Measurements from ENCODE around the gene CATSPERB. TPM values are rescaled to one million over a fixed set of nuclear protein-coding genes. Genes with fewer than 3 reads are reported as not detected.

Gene CATSPERB
- total and polyA plus RNA-seq, 10 of the 15 experiments (the other 5 are each of a cell fraction or from before 2014, with no cell fraction given): not detected

GRCh38 chr14:91770185-91770584 lies 38.3 kb upstream of the CATSPERB start:
- H2AFZ ChIP-seq (ENCODE audit: control insufficient read depth, low read depth, low read length): no peak overlapping the region
- TF ChIP-seq EZH2 (IDR thresholded peaks at IDR 0.05; ENCODE audit: borderline replicate concordance, control insufficient read depth, low read depth, low read length) (no peak), NFYA (IDR thresholded peaks at IDR 0.05; ENCODE audit: borderline replicate concordance, low read depth, low read length) (no peak), ATF7 (IDR thresholded peaks at IDR 0.05; ENCODE audit: low read depth) (no peak), E2F4 (IDR thresholded peaks at IDR 0.05; ENCODE audit: low read depth, low read length) (no peak), NBN (IDR thresholded peaks at IDR 0.05) (no peak), BCLAF1 (IDR thresholded peaks at IDR 0.05) (no peak), MAX (IDR thresholded peaks at IDR 0.05; ENCODE audit: low read depth, low read length) (no peak), EGR1 (IDR thresholded peaks at IDR 0.05; ENCODE audit: borderline replicate concordance in 1 of 2, low read depth in 2 of 2, low read length in 2 of 2) (no peak), POLR2AphosphoS5 (IDR thresholded peaks at IDR 0.05; ENCODE audit: low read length) (no peak), KAT2A (conservative IDR thresholded peaks at IDR 0.05; ENCODE audit: control insufficient read depth, low read depth, low read length) (no peak), KDM1A (IDR thresholded peaks at IDR 0.05; ENCODE audit: borderline replicate concordance) (no peak), NR2C1 (IDR thresholded peaks at IDR 0.05) (no peak), ATF3 (IDR thresholded peaks at IDR 0.05; ENCODE audit: borderline replicate concordance, extremely low read depth, low read depth, low read length) (no peak), CEBPB (IDR thresholded peaks at IDR 0.05; ENCODE audit: borderline replicate concordance in 1 of 2, low read depth in 2 of 2, low read length in 2 of 2) (no peak)
- no peaks in the 10 kb centered on the region; a peak in 1 of 4 replicates for H3K27me3 ChIP-seq (replicated peaks in 1 of 2; ENCODE audit: control insufficient read depth in 2 of 2, insufficient read depth in 2 of 2, low read length in 1 of 2)
- CTCF ChIA-PET: no interaction called here
- ATAC-seq (no peak), FAIRE-seq (no peak), DNase-seq (ENCODE audit: low read depth, low spot score) (no peak)
- peaks cover 6% of the 10 kb centered on the region; the same call in 1 of the 2 replicates for H3K4me1 ChIP-seq (ENCODE audit: control insufficient read depth, insufficient read depth, low read length)
- no peak overlapping the region for H3K27ac ChIP-seq (ENCODE audit: control insufficient read depth, insufficient read depth)
- H3K79me2 ChIP-seq (ENCODE audit: control insufficient read depth, insufficient read depth, low read length): no peaks in the 10 kb centered on the region
- SMC1A ChIA-PET (ENCODE audit: uncharacterized antibody, unreplicated experiment): no interaction called here
- POLR2A ChIA-PET: interaction anchor here (0.7 kb wide), 1 partner anchor 17 kb away, joined by 5 read pairs; no protein-coding TSS in a partner anchor
- RAD21 ChIA-PET (ENCODE audit: unreplicated experiment): no interaction called here
- H4K20me1 ChIP-seq (ENCODE audit: control insufficient read depth, insufficient read depth): no peaks in the 10 kb centered on the region
- no TSS peak for BruUV-seq (replicated peaks)
- no peaks in the 10 kb centered on the region for H3K36me3 ChIP-seq (ENCODE audit: control insufficient read depth in 2 of 2, insufficient read depth in 2 of 2, low read length in 1 of 2)
- no peak overlapping the region for H3K9ac ChIP-seq (ENCODE audit: control insufficient read depth, insufficient read depth, low read length)
- no peaks in the 10 kb centered on the region for H3K9me3 ChIP-seq (replicated peaks; ENCODE audit: control insufficient read depth, insufficient read depth, low read length)
- intact Hi-C loops (cut with micrococcal nuclease; ENCODE audit: unreplicated experiment): no loop called here
- no peak overlapping the region for H3K4me3 ChIP-seq
- 42% methylated on average over 2 of the region's 2 CpGs for WGBS (ENCODE audit: insufficient coverage, insufficient replicate concordance, low lambda C conversion rate, missing lambda C conversion rate)
- H3K4me2 ChIP-seq (ENCODE audit: control insufficient read depth, insufficient read depth): no peak overlapping the region
- in situ Hi-C loops (cut with MboI): no loop called here

Data from GM12878 (cell line).